ENCODE measurements around the gene GALNT17. TPM values are rescaled to one million over a fixed set of nuclear protein-coding genes. Genes with fewer than 3 reads are reported as not detected.

Gene GALNT17
- total RNA-seq, 1 donor, result not detected

- peak in 2 of 3 donors; percentile 13 to 40 for DNase-seq (ENCODE audit: low read depth in 2 of 3, low spot score in 2 of 3)
Measured at GRCh38 chr7:71442492-71443190, 310.7 kb downstream of the GALNT17 start.

GRCh38 chr7:71443191-71443530 is 311.2 kb downstream of the GALNT17 start:
- DNase-seq (ENCODE audit: low read depth in 2 of 3, low spot score in 2 of 3), result no peak

GRCh38 chr7:71444130-71444529 is 312.2 kb downstream of the GALNT17 start:
- DNase-seq (ENCODE audit: low read depth in 2 of 3, low spot score in 2 of 3), result no peak

GRCh38 chr7:71453630-71454029 is 321.7 kb downstream of the GALNT17 start:
- DNase-seq (ENCODE audit: low read depth in 2 of 3, low spot score in 2 of 3), result no peak

GRCh38 chr7:71454981-71455380 is 323.0 kb downstream of the GALNT17 start:
- DNase-seq (ENCODE audit: low read depth in 2 of 3, low spot score in 2 of 3), result no peak

GRCh38 chr7:71457021-71457420 is 325.1 kb downstream of the GALNT17 start:
- DNase-seq (ENCODE audit: low read depth in 2 of 3, low spot score in 2 of 3), result no peak

- DNase-seq (ENCODE audit: low read depth in 2 of 3, low spot score in 2 of 3), result no peak
Measured at GRCh38 chr7:71457846-71458590, 326.1 kb downstream of the GALNT17 start.

GRCh38 chr7:71459132-71459531 is 327.2 kb downstream of the GALNT17 start:
- DNase-seq (ENCODE audit: low read depth in 2 of 3, low spot score in 2 of 3), result no peak

GRCh38 chr7:71461572-71461971 is 329.6 kb downstream of the GALNT17 start:
- DNase-seq (ENCODE audit: low read depth in 2 of 3, low spot score in 2 of 3), result no peak

- no peak for DNase-seq (ENCODE audit: low read depth in 2 of 3, low spot score in 2 of 3)
Measured at GRCh38 chr7:71465741-71466189, 333.8 kb downstream of the GALNT17 start.

GRCh38 chr7:71466448-71467145 is 334.7 kb downstream of the GALNT17 start:
- DNase-seq (ENCODE audit: low read depth in 2 of 3, low spot score in 2 of 3), result no peak

- DNase-seq (ENCODE audit: low read depth in 2 of 3, low spot score in 2 of 3), result no peak
Measured at GRCh38 chr7:71470326-71470725, 338.4 kb downstream of the GALNT17 start.

- no peak for DNase-seq (ENCODE audit: low read depth in 2 of 3, low spot score in 2 of 3)
Measured at GRCh38 chr7:71470830-71471229, 338.9 kb downstream of the GALNT17 start.

- DNase-seq (ENCODE audit: low read depth in 2 of 3, low spot score in 2 of 3), result no peak
Measured at GRCh38 chr7:71472962-71473361, 341.0 kb downstream of the GALNT17 start.

- no peak for DNase-seq (ENCODE audit: low read depth in 2 of 3, low spot score in 2 of 3)
Measured at GRCh38 chr7:71473366-71473967, 341.5 kb downstream of the GALNT17 start.

GRCh38 chr7:71477441-71477840 is 345.5 kb downstream of the GALNT17 start:
- DNase-seq (ENCODE audit: low read depth in 2 of 3, low spot score in 2 of 3), result no peak

- DNase-seq (ENCODE audit: low read depth in 2 of 3, low spot score in 2 of 3), result no peak
Measured at GRCh38 chr7:71479231-71479630, 347.3 kb downstream of the GALNT17 start.

- DNase-seq (ENCODE audit: low read depth in 2 of 3, low spot score in 2 of 3), result no peak
Measured at GRCh38 chr7:71480791-71481190, 348.8 kb downstream of the GALNT17 start.

GRCh38 chr7:71482284-71482683 is 350.3 kb downstream of the GALNT17 start:
- DNase-seq (ENCODE audit: low read depth in 2 of 3, low spot score in 2 of 3), result no peak

GRCh38 chr7:71484380-71484779 is 352.4 kb downstream of the GALNT17 start:
- no peak for DNase-seq (ENCODE audit: low read depth in 2 of 3, low spot score in 2 of 3)

GRCh38 chr7:71485586-71485985 is 353.6 kb downstream of the GALNT17 start:
- no peak for DNase-seq (ENCODE audit: low read depth in 2 of 3, low spot score in 2 of 3)

Measured in hematopoietic multipotent progenitor cell (in vitro differentiated cells).